Measurements from ENCODE around the gene MPV17.

GRCh38 chr2:27312152-27312551 lies 10.7 kb downstream of the MPV17 start:
- no peak for TF ChIP-seq POLR2A (IDR thresholded peaks at IDR 0.05)
- TF ChIP-seq CTCF (IDR thresholded peaks at IDR 0.05 in 8 of 11, conservative IDR thresholded peaks at IDR 0.05 in 3 of 11): no peak

Data from spleen (tissue), 7 donors.